SK-N-SH (cell line): ENCODE data around the gene ANP32A. TPM values are rescaled to one million over a fixed set of nuclear protein-coding genes. Genes with fewer than 3 reads are reported as not detected.

ENCODE experiments used
- CTCF ChIA-PET: fragments of 300-600, 350-600 bp; formaldehyde crosslinking; extraction: SDS; loops from one replicate; lab custom pipeline; 2021; lab: Yijun Ruan, JAX
- POLR2A ChIA-PET: fragments of 350-600 bp; sonication (Branson Sonifier 250); formaldehyde crosslinking; extraction: SDS; loops from one replicate; lab custom pipeline; 2020; ENCODE audit warnings: antibody characterized with exemption, inconsistent platforms; lab: Yijun Ruan, JAX
- DNase-seq: peaks from one replicate; pipeline ENCODE4 v3.0.0; 2012
- H2AFZ ChIP-seq: fragments of 200-600 bp; sonication (generic); 2 replicates; pipeline ENCODE4 v1.8.1; 2016; ENCODE audit warnings: antibody characterized with exemption, mild to moderate bottlenecking, low read depth
- H3F3A ChIP-seq: fragments of 200-600 bp; sonication (generic); replicated peaks from 2 replicates; pipeline ENCODE3; 2016; ENCODE audit warnings: antibody characterized with exemption, mild to moderate bottlenecking; ENCODE audit not compliant: insufficient read depth
- H3K27ac ChIP-seq, 2 experiments: fragments of 200-500 bp in 1 of 2; fragments of 200-600 bp in 1 of 2; sonication (Bioruptor generic) in 1 of 2; sonication (generic), shearing (Covaris generic) in 1 of 2; 2 replicates each; pipeline versions ENCODE4 v1.5.1 to v1.6.1; 2014 to 2016; ENCODE audit warnings: low read depth in 2 of 2, inconsistent platforms in 1 of 2, low read length in 1 of 2, mild to moderate bottlenecking in 1 of 2, mixed read lengths in 1 of 2
- H3K27me3 ChIP-seq: fragments of 200-600 bp; sonication (generic), shearing (Covaris generic); 2 replicates; pipeline ENCODE4 v1.6.1; 2016; ENCODE audit warnings: mixed run types; ENCODE audit not compliant: insufficient read depth
- H3K36me3 ChIP-seq, 2 experiments: fragments of 200-500 bp in 1 of 2; fragments of 200-600 bp in 1 of 2; sonication (Bioruptor generic) in 1 of 2; sonication (generic) in 1 of 2; replicated peaks in 1 of 2; 2 replicates each; pipeline versions ENCODE3 to v1.5.1; 2014 to 2016; ENCODE audit warnings: low read length in 1 of 2, mild to moderate bottlenecking in 1 of 2; ENCODE audit not compliant: insufficient read depth in 2 of 2, control insufficient read depth in 1 of 2
- H3K4me1 ChIP-seq, 2 experiments: fragments of 200-500 bp in 1 of 2; fragments of 200-600 bp in 1 of 2; sonication (Bioruptor generic) in 1 of 2; sonication (generic), shearing (Covaris generic) in 1 of 2; 2 replicates each; pipeline versions ENCODE4 v1.5.1 to v1.6.1; 2014 to 2016; ENCODE audit warnings: low read depth in 1 of 2, low read length in 1 of 2, mixed run types in 1 of 2; ENCODE audit not compliant: insufficient read depth in 2 of 2, control insufficient read depth in 1 of 2
- H3K4me2 ChIP-seq: fragments of 200-600 bp; sonication (generic), shearing (Covaris generic); 2 replicates; pipeline ENCODE4 v1.6.1; 2017; ENCODE audit warnings: mixed run types
- H3K4me3 ChIP-seq, 2 experiments: fragments of 200-500 bp in 1 of 2; fragments of 200-600 bp in 1 of 2; sonication (Bioruptor generic) in 1 of 2; sonication (generic), shearing (Covaris generic) in 1 of 2; 2 replicates each; pipeline versions ENCODE4 v1.5.1 to v1.8.1; 2014 to 2016; ENCODE audit warnings: low read depth in 2 of 2, inconsistent platforms in 1 of 2, low read length in 1 of 2, mild to moderate bottlenecking in 1 of 2, mixed read lengths in 1 of 2, moderate library complexity in 1 of 2
- H3K79me2 ChIP-seq: fragments of 200-600 bp; sonication (generic); 2 replicates; pipeline ENCODE4 v1.8.1; 2017; ENCODE audit warnings: mild to moderate bottlenecking; ENCODE audit not compliant: insufficient read depth
- H3K9ac ChIP-seq: fragments of 200-600 bp; sonication (generic); 2 replicates; pipeline ENCODE4 v1.6.1; 2017; ENCODE audit warnings: mixed run types
- H3K9me2 ChIP-seq: fragments of 200-600 bp; sonication (generic); 2 replicates; pipeline ENCODE4 v1.6.1; 2017; ENCODE audit warnings: mixed run types
- H3K9me3 ChIP-seq: fragments of 200-600 bp; sonication (generic); 2 replicates; pipeline ENCODE4 v1.6.1; 2017; ENCODE audit warnings: mixed run types, mild to moderate bottlenecking, moderate library complexity
- H4K20me1 ChIP-seq: fragments of 200-600 bp; sonication (generic); 2 replicates; pipeline ENCODE4 v1.6.1; 2017; ENCODE audit warnings: mild to moderate bottlenecking, mixed run types; ENCODE audit not compliant: insufficient read depth
- CHD2 ChIP-seq: fragments of 150-350 bp; IDR thresholded peaks from 2 replicates; pipeline ENCODE4 v1.6.1; 2018; ENCODE audit warnings: low read length; ENCODE audit not compliant: partially characterized antibody
- CTCF ChIP-seq: fragments of 200-600 bp; sonication (generic); IDR thresholded peaks from 2 replicates; pipeline ENCODE4 v1.6.1; 2017; ENCODE audit warnings: antibody characterized with exemption, mild to moderate bottlenecking, moderate library complexity
- FOSL2 ChIP-seq: IDR thresholded peaks from 2 replicates; pipeline ENCODE4 v1.4.0; 2012; ENCODE audit warnings: low read depth, mild to moderate bottlenecking, moderate library complexity, borderline replicate concordance
- FOXJ3 ChIP-seq: sonication (generic); formaldehyde crosslinking; IDR thresholded peaks from 2 replicates; pipeline ENCODE4 v1.5.1; 2020; ENCODE audit warnings: mild to moderate bottlenecking, missing genetic modification reagents
- JUND ChIP-seq: IDR thresholded peaks from 2 replicates; pipeline ENCODE4 v1.4.0; 2012
- MEF2A ChIP-seq: IDR thresholded peaks from 2 replicates; pipeline ENCODE4 v1.4.0; 2012; ENCODE audit warnings: low read depth, borderline replicate concordance
- MXI1 ChIP-seq: IDR thresholded peaks from 2 replicates; pipeline ENCODE4 v1.6.1; 2012; ENCODE audit warnings: mild to moderate bottlenecking, low read depth, low read length, improper control_type of control experiment
- NFIC ChIP-seq: IDR thresholded peaks from 2 replicates; pipeline ENCODE4 v1.4.0; 2012; ENCODE audit warnings: borderline replicate concordance
- RAD21 ChIP-seq: IDR thresholded peaks from 2 replicates; pipeline ENCODE4 v1.6.1; 2012; ENCODE audit warnings: mild to moderate bottlenecking, low read length
- SIN3A ChIP-seq: IDR thresholded peaks from 2 replicates; pipeline ENCODE4 v1.6.1; 2012; ENCODE audit warnings: low read depth, mild to moderate bottlenecking, low read length, moderate library complexity, borderline replicate concordance
- SMC3 ChIP-seq: IDR thresholded peaks from 2 replicates; pipeline ENCODE4 v1.6.1; 2012; ENCODE audit warnings: low read depth, low read length, improper control_type of control experiment
- TAF1 ChIP-seq: IDR thresholded peaks from 2 replicates; pipeline ENCODE4 v1.6.1; 2012; ENCODE audit warnings: low read depth, mild to moderate bottlenecking, low read length, moderate library complexity, borderline replicate concordance
- TEAD4 ChIP-seq: IDR thresholded peaks from 2 replicates; pipeline ENCODE4 v1.4.0; 2012; ENCODE audit warnings: mild to moderate bottlenecking, borderline replicate concordance; ENCODE audit not compliant: insufficient read depth
- WGBS: methylation state at CpG from one replicate; pipeline ENCODE4 v1.1.6; 2017; ENCODE audit warnings: low lambda C conversion rate; 5-methylcytosine and 5-hydroxymethylcytosine counted together
- polyA plus RNA-seq, 3 experiments: library from polyadenylated mRNA; depleted of rRNA; stranded (reverse); fragments of >200 nt; gene quantifications; 2 replicates each; pipeline ENCODE4 v1.2.3, GENCODE V29; 2012
- TF ChIP-seq, protein P1 (sequence below): IDR thresholded peaks from 2 replicates; pipeline ENCODE4 v1.4.0; 2012; ENCODE audit warnings: low read depth, borderline replicate concordance

ANP32A gene
- polyA plus RNA-seq, 1 of the 3 experiments (the other 2 are of a cell fraction), result 58.4 TPM

DNA sequence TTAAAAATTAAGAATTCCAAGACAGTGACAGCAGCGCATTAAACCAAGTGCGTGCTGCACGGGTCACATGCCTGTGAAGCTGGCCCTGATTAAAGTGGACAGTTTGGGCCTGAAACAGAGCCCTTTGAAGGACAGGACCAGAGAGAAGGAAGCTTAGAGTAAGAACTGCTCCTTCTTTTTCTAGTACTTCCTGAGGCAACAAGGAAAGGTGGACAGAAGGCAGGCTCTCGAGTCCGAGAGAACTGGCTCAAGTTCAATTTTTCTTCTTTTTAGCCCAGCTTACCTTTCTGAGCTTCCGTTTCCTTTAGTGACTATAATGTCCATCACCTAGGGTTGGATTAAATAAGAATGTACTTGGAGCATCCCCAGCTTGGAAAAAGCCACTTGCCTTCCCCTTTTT, 26.9 kb downstream of the ANP32A start:
- Histone ChIP-seq H4K20me1 (peaks cover 78% of the 10 kb centered on the region), H3K27ac (no peak overlapping the region), H2AFZ (no peak overlapping the region), H3K79me2 (peaks cover 84% of the 10 kb centered on the region), H3K4me3 (no peak overlapping the region), H3K4me1 (peaks cover 0 to 25% of the 10 kb centered on the region in 2 experiments; a peak in 2 of 4 replicates), H3K4me2 (no peak overlapping the region), H3F3A (no peaks in the 10 kb centered on the region), H3K27me3 (no peaks in the 10 kb centered on the region), H3K9ac (no peak overlapping the region), H3K9me3 (no peaks in the 10 kb centered on the region), H3K36me3 (peaks cover 0 to 6% of the 10 kb centered on the region in 2 experiments), H3K9me2 (no peaks in the 10 kb centered on the region)
- POLR2A ChIA-PET, result interaction anchor here (0.7 kb wide), 1 partner anchor 82 kb away, joined by 3 read pairs; no protein-coding TSS in a partner anchor
- TF ChIP-seq SMC3 (no peak), MXI1 (no peak), CHD2 (no peak), NFIC (no peak), FOSL2 (no peak), TEAD4 (no peak), CTCF (no peak), JUND (no peak)
- TF ChIP-seq, protein P1, sequence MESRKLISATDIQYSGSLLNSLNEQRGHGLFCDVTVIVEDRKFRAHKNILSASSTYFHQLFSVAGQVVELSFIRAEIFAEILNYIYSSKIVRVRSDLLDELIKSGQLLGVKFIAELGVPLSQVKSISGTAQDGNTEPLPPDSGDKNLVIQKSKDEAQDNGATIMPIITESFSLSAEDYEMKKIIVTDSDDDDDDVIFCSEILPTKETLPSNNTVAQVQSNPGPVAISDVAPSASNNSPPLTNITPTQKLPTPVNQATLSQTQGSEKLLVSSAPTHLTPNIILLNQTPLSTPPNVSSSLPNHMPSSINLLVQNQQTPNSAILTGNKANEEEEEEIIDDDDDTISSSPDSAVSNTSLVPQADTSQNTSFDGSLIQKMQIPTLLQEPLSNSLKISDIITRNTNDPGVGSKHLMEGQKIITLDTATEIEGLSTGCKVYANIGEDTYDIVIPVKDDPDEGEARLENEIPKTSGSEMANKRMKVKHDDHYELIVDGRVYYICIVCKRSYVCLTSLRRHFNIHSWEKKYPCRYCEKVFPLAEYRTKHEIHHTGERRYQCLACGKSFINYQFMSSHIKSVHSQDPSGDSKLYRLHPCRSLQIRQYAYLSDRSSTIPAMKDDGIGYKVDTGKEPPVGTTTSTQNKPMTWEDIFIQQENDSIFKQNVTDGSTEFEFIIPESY, result no peak
- WGBS, result 100% methylated on average over 6 of the region's 6 CpGs
- DNase-seq, result no peak
- CTCF ChIA-PET, result interaction anchor here (1.6 to 2.1 kb wide), 2 partner anchors 9 to 10 kb away, joined by 3 to 5 read pairs; no protein-coding TSS in a partner anchor

DNA sequence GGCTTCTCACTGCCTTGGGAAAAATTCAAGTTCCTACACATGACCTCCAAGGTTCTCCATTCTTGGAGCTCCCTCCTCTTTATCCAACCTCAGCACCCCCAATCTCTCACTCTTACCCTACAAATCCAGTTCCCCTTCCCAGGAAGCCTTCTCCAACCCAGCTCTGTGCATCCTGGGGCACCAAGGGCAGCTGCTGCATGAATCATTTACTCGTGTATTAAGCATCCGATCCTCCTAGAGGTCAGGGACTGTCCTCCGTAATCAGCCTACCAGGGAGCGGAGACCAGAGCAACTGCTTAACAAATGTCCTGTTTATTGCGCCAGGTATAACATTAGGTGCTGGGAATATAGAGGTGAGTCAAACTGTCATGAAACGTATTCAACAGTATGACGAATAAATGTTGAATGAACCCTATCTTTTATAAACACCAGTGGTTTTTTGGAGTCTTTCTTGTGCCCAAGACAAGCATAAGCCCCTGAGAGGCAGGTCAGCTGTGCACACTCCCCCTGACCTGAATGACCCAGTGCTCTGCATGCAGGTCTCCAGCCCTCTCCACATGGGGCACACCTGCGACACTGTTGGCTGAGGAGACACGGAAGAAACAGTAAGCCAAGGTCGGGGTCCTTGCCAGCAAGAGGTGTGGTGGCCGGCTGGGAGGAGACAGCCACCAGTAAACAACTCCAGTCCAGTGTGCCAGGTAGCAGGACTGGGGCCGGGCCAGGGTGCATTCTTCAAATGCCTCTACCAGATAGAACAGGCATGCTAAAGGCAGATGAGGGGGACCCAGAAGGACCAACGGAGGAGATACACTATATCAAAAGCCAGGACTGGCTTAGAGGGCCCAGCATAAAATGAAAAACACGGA, 27.6 kb downstream of the ANP32A start:
- Histone ChIP-seq H3K27ac (no peak overlapping the region), H3K9me3 (no peaks in the 10 kb centered on the region), H3K4me3 (no peak overlapping the region), H3K27me3 (no peaks in the 10 kb centered on the region), H3K4me2 (no peak overlapping the region), H2AFZ (no peak overlapping the region), H3K4me1 (peaks cover 0 to 23% of the 10 kb centered on the region in 2 experiments; a peak in 2 of 4 replicates)
- DNase-seq, result no peak
- CTCF ChIA-PET, result interaction anchor here (0.6 to 1.6 kb wide), 3 partner anchors 8 to 83 kb away, joined by 3 to 4 read pairs (median 3); no protein-coding TSS in a partner anchor
- 92% methylated on average over 14 of the region's 14 CpGs for WGBS
- TF ChIP-seq SMC3, result no peak
- no peak for TF ChIP-seq TAF1
- no peak for TF ChIP-seq MEF2A
- TF ChIP-seq SIN3A, result no peak
- TF ChIP-seq RAD21, result no peak
- TF ChIP-seq CTCF, result no peak
- no peak for TF ChIP-seq CHD2
- TF ChIP-seq FOXJ3 (CRISPR knock-in tag), result no peak
- TF ChIP-seq, all 33 proteins: peak for 0
- no peak overlapping the region for H3K9ac ChIP-seq
- POLR2A ChIA-PET, result interaction anchor here (0.7 kb wide), 1 partner anchor 83 kb away, joined by 3 read pairs; no protein-coding TSS in a partner anchor
- H3K9me2 ChIP-seq, result no peaks in the 10 kb centered on the region
- H4K20me1 ChIP-seq, result peaks cover 74% of the 10 kb centered on the region
- H3K79me2 ChIP-seq, result peaks cover 79% of the 10 kb centered on the region
- H3F3A ChIP-seq, result no peaks in the 10 kb centered on the region
- peaks cover 0 to 6% of the 10 kb centered on the region in 2 experiments for H3K36me3 ChIP-seq
